LNCaP clone FGC (cell line): ENCODE data around the gene CCNK.

Source experiments
- DNase-seq: peaks from one replicate; pipeline ENCODE4 v3.0.0-alpha.2; 2011; ENCODE audit warnings: low read depth
- H3K4me3 ChIP-seq: 2 replicates; pipeline ENCODE4 v1.5.1; 2011; ENCODE audit warnings: mild to moderate bottlenecking, low read depth, low read length, control low read depth
- TF ChIP-seq, protein P1 (sequence below): IDR thresholded peaks from 2 replicates; pipeline ENCODE4 v1.5.1; 2012; ENCODE audit warnings: mild to moderate bottlenecking; ENCODE audit not compliant: control insufficient read depth, insufficient read depth; ENCODE audit errors: extremely low read depth

The CCNK gene

DNA sequence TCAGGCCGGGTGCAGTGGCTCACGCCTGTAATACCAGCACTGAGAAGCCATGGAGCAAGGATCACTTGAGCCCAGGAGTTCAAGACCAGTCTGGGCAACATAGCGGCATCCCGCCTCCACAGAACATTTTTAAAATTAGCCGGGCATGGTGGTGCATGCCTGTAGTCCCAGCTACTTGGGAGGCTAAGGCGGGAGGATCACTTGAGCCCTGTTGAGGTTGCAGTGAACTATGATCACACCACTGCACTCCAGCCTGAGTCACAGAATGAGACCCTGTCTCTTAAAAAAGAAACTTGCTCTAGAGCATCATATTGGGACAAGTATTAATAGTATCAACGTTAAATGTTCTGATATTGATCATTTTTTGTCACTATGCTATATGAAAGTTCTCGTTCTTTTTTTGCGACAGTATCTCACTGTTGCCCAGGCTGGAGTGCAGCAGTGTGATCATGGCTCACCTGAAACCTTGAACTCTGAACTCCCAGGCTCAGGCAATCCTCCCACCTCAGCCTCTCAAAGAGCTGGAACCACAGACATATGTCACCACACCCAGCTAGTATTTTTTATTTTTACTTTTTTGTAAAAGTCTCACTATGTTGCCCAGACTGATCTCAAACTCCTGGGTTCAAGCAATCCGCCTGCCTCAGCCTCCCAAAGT lies 75.1 kb downstream of the CCNK start:
- H3K4me3 ChIP-seq: no peak overlapping the region
- no peak for DNase-seq
- TF ChIP-seq, protein P1, sequence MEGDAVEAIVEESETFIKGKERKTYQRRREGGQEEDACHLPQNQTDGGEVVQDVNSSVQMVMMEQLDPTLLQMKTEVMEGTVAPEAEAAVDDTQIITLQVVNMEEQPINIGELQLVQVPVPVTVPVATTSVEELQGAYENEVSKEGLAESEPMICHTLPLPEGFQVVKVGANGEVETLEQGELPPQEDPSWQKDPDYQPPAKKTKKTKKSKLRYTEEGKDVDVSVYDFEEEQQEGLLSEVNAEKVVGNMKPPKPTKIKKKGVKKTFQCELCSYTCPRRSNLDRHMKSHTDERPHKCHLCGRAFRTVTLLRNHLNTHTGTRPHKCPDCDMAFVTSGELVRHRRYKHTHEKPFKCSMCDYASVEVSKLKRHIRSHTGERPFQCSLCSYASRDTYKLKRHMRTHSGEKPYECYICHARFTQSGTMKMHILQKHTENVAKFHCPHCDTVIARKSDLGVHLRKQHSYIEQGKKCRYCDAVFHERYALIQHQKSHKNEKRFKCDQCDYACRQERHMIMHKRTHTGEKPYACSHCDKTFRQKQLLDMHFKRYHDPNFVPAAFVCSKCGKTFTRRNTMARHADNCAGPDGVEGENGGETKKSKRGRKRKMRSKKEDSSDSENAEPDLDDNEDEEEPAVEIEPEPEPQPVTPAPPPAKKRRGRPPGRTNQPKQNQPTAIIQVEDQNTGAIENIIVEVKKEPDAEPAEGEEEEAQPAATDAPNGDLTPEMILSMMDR: no peak

DNA sequence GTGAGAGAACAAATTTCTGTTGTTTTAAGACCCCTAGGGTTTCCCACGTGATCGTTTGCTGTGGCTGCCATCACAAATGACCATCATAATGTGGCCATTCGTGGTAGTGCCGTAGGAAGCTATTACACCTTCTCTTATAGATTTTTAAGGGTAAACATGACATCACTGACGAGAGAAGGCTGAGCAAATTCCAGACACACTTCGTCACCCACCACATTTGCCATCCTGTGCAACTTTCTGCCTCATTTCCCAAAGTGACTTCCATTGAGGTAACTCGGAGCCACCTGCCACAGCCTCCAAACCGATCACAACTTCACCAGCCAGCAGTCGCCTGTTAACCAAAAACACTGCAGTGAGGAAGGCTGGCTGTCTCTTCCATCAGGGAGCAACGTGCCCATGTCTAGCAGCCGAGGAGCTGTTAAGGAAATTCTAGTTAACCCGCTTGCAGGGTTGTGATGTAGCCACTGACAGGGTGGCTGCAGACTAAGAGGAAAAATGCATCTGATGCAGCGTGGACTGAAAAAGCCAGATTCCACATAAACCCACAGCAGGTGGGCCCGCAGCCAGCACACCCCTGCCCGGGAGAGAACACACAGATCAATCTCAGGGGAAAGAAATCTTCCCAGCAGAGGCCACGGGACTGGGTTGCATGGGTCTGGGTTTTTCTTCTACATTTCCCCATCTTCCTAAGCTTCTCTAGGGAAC lies 78.2 kb downstream of the CCNK start:
- no peak for DNase-seq
- TF ChIP-seq, protein P1: no peak
- no peak overlapping the region for H3K4me3 ChIP-seq

DNA sequence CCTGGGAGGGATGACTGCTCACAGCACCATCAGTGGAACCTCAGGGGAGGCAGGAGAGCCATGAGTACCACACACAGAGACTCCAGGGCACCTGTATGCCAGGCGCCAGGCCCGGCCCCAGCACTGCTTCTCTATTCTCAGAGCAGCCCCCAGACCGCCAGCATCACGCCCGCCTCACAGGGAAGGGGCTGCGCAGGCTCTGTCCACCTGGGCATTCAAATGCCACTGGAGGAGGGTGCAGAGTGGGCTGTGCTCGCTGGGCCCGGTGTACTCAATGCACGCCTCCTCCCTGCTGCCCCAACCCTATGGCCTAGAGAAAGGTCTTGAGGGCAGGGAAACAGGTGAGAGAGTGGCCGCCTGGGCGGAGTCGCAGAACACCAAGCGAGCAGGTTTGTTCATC lies 79.2 kb downstream of the CCNK start:
- no peak overlapping the region for H3K4me3 ChIP-seq
- DNase-seq: no peak
- TF ChIP-seq, protein P1: no peak

DNA sequence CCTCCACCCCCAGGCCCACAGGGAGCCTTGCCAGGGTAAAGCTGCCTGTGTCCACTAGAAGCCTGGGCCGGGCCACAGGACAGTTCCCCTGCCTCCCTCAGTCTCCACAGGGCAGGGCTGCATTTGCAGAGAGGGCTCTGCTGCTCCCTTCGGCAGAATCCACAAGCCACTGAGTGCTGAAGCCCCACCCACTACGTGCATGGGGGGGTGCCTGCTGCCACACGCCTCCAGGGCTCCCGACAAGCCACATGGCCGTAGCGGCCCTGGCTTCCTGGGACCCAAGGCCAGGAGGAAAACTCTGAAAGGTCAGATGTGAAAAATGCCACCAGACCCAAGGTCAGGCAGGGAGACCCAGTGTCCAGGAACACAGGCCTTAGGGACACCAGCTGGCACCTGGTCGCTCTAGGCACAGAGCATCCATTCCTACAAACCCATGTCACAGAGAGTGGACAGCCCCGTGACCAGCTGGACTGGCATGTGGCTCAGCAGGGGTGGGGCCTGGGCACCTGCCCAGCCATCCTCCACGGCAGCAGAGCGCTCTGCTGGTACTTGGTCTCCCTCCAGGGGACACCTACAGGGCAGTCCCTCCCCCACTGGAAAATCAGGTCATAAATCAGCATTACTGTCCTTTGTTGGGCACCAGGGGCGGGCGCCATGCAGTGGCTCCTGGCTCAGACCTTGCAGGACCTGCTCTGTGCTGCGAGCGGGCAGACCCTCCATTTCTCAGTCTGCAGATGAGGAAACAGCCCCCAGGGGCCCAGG lies 79.9 kb downstream of the CCNK start:
- peak; percentile 92 for DNase-seq
- TF ChIP-seq, protein P1: no peak
- peak overlapping the region; percentile 28; the same call in 1 of the 2 replicates for H3K4me3 ChIP-seq

DNA sequence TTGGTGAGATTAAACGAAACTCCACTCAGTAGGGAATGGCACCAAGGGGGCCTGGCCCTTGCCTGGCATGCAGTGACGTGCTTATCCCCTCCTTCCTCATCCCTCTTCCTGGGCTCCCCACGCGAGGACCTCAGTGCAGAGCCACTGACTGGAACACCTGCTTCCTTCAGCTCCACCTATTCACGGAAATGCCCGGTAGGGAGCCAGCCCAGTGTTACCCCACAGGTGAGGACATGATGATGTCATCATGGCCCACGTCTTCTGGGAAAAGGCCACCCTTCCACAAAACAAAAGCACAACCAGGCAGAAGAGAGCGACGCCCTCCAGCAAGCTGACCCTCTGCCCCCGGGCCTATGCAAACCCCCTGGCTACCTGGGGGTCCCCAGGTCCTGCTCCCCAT lies 80.7 kb downstream of the CCNK start:
- H3K4me3 ChIP-seq: peak overlapping the region; percentile 28; the same call in 1 of the 2 replicates
- DNase-seq: no peak
- TF ChIP-seq, protein P1: no peak
